NCI-H526 treated with DMSO at 0.1 percent for 48 hours (cell line): ENCODE measurements around the gene SFMBT2.

Source experiments
- DNase-seq: peaks from one replicate; lab custom pipeline; 2025; lab: John Stamatoyannopoulos, UW

SFMBT2 gene

DNA sequence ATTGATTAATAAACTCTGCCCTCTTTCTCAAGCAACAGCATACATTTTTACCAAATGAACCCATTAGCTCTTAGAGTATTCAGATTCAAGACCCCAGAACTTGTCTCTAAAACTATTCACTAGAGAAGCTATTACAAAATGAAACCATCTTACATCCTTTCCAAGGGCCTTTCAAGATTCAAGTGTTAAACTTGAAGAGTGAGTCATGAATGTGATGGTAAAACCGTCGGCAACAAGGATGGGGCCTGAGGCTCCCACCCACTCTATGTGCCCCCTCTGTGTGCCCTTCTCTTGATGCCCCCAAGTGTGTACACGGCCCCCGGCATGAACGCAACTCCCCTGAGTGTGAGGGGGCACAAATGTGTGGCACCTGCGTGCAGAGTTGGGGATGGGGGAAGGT, 46.4 kb downstream of the SFMBT2 start:
- DNase-seq = no peak

DNA sequence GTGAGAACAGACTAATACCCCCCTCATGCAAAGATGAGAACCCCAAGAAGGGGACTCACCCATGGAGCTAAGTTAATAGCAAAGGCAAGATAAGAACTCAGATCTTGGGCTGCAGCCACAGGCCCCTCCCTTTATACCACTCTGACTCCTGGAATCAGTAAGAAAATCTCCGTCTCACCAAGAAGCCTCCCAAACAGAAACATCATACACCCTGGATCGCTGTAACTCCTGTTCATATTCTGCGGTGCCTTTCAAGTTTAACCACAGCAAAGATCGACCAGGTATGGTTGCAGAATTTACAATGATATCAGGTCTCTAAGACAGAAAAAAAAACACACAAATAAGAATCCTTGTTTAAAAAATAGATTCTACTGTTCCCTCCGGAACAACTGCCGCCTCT, 47.1 kb downstream of the SFMBT2 start:
- DNase-seq = no peak

DNA sequence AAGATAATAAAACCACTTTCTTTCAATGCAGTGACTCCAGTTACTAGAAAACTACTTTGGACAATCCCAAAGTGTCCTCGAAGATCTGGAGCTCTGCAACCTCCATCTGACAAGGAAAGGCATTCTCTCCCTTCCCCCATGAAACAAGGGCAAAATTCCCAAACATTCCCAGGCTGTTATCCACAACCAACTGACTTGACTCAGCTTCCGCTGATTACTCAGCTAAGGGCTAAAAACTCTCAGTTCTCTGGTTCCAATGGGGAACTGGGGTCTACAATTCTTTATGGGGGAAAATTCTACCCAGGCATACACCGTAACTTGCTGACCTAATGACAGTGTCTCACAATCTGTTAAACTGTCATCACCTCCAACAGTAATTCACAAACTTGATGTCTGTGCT, 48.4 kb downstream of the SFMBT2 start:
- no peak for DNase-seq

DNA sequence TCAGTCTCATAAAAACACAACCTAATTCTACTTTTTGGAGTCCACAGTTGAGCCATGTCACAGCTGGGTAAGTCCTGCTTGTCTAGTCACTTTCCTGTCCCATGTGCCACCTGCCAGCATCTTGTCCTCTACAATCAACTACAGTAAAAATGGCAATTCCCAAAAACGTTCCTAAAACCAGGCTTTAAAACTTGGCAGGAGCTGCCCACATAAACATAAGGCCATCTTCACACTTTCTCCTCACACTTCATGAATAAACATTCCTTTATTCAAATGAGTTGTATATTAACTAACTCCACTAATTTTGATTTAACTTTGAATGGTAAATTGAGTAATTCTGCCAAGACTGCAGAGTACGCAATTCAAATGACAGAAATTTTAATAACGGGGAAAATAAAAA, 49.5 kb downstream of the SFMBT2 start:
- no peak for DNase-seq

DNA sequence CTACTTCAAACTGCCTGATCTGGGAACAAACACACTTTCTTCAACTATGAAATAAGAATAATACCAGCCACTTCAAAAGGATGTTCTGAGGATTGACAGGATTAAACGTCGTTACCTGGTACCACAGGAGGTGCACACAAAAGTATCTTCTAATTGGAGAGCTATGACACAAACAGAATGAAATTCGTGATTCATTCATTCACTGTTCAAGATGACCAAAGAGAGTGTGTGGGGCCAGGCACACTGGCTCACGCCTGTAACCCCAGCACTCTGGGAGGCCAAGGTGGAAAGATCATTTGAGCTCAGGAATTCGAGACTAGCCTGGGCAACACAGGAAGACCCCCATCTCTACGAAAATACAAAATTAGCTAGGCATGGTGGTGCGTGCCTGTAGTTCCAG, 50.9 kb downstream of the SFMBT2 start:
- DNase-seq = no peak

DNA sequence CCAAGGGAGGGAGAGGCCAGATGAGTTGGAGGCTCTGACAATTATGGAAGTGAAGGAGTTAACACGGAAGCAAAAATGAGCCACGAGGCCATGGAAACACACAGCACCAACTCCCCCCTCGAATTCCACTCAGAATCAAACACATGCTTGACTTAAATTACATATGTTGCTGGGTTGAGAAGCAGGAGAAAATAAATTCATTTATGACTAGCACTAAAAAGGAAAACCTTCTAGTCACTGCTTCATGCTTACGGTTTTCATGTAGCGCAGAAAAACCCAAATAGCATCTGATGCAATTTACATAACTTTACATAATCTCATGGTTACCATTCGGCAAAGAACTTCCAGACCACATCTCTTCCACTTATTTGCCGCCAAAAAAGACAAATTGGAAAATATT, 51.5 kb downstream of the SFMBT2 start:
- DNase-seq = no peak

DNA sequence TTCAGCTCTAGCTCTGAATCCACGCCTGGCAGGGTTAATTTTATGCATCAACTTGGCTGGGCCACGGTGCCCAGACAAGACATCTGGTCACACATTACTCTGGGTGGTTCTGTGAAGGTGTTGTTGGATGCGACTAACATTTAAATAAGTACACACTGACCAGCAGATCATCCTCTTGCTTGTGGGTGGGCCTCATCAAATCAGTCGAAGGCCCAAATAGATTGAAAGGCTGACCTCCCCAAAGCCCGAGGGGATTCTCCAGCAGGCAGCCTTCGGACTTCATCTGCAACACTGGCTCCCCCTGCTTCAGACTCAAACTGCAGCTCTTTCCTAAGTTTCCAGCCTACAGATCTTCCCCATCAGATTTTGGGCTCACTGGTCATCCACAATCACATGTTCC, 53.6 kb downstream of the SFMBT2 start:
- DNase-seq = no peak

DNA sequence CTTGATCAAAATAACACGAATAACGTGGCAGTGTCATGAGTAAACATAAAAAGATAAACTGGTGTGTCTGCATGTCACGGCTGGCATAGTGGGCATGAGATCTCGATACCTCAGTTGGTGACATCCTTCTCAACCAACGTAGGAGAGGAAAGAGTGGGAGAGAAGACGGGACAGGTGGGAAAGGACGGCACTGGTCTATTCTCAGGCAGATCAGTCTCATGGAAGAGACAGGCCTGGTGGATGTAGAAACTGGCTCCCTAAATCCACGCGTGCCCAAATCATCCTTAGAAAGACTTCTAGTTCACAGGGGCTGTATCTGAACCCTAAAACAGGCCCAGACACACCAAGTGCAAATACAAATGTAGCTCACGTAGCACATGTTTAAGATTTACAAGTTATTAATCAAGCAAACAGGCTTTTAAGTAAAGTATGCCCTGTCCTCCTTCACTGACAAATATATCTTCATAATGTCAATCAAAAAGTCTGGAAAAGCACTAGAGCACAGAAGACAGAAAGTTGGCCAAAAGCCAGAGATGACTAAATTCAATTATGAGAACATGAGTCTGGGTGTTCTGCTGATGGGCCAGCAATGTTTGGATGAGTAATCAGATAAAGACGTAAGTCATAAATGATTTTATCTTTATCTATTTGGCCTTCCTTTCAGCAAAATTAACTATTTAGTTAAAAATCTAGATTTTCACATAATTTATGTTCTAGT, 56.3 kb downstream of the SFMBT2 start:
- DNase-seq = no peak

DNA sequence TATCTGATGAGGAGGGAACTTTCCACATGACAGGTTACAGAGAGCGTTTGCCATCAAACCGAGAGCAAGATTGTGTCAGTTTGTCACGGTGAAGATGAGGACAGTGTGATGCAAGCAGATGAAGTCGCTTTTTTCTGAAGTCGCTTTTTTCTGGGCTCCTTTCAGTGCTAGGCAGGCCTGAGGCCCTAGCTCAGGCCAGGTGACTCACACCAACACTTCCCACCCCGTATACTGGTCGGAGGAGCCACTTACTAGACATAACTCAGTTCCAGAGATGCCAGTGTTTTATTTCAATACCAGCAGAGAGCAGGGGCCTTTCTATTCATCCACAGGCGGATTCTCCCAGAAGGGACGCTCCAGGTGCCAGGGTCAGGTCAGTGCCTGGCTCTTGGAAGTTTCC, 58.9 kb downstream of the SFMBT2 start:
- DNase-seq = no peak

DNA sequence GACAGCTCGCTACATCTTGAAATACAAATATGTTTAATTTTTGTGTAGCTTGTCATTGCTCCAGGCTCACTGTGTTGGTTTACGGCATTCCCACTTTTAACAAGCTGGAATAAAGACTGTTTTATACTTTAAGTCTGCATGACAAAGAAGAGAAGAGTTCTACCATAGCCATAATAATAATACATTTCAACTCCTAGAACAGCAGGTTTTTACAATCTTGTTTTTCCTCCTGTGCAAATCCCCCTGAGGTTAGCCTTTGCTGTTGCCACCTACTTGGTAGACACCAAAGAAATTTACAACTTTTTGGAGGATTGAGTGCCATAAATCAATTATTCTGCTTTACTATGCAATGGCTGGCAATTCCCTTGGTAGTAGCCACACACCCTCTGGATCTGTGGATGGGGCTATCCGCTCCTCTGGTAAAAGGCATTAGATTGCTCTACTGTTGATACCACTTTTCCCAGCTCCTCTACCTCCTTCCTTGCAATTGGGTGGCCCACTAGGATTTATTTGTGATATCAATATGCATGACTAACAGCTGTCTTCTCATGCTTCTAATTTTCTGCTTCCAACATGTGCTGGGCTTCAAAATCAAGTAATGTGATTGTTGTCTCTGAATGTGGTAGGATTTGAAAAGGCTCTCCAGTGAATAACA, 60.2 kb downstream of the SFMBT2 start:
- no peak for DNase-seq

DNA sequence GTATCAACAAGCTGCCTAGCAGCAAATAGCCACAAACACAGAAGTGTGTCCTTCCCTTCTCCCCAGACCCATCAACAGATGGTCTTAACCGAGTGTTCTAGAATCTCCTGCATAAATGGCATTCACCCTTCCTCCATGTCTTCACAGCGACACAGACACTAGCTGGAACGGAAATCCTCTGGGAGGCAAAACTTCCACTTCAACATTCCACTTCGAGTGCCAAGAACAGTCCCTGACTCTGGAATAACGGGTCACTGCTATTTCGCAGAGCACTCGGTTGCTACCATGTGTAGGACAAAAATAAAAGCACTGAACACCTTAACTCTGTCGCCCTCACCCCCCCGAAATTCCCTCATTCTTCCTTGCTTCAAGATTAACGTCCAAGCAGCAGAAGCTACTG, 65.1 kb downstream of the SFMBT2 start:
- no peak for DNase-seq

DNA sequence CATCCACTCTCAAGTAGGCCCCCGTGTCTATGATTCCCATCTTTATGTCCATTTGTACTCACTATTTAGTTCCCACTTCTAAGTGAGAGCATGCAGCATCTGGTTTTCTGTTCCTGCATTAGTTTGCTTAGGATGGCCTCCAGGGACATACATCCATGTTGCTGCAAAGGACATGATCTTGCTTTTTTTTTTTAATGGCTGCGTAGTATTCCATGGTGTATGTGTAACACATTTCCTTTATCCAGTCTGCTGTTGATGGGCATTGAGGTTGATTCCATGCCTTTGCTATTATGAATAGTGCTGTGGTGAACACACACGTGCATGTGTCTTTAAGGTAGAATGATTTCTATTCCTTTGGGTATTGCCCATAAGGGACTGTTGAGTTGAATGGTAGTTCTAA, 67.8 kb downstream of the SFMBT2 start:
- DNase-seq = no peak

DNA sequence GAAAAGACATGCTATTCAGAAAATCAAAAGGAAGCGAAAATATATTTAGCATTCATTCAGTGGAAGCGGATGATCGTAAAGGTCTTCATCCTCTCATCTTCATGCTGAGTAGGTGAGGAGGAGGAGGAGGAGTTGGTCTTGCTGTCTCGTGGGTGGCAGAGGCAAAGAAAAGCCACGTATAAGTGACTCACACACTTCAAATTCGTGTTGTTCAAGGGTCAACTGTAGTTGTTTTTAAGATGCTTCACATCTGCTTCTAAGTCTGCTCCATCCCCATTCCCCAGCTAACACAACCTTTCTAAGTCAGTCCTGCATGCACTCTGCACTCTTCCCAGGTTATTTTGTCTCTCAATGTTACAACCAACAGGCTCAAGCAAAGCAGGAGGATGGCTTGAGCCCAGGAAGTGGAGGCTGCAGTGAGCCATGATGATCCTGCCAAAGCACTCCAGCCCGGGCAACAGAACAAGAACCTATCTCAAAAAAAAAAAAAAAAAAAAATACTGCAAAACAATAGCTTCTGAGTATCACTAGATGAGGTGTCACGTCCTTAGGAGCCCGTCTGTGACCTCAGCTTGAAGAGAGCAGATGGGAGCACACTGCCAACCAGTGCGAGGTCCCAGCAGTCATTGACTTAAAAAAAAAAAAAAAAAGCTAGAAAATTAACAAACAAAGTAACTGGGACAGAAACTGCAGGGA, 70.5 kb downstream of the SFMBT2 start:
- no peak for DNase-seq

DNA sequence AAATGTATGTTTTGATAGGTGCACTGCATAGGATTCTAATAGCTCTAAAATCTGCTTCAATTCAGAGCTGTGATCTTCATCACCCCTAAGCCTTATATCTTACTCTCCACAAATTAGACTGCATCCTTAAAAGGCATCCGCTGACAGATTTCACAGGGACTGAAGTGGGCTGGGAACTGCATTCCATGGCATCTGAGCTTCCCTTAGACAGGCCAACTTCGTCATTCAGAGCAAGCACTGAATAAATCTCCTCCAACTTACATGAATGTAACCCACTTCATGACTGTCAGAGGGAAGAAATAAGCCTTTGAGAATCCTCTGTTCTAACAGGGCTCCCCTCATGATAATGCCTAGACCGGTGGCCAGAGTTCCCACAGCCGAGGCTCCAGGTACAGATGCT, 71.3 kb downstream of the SFMBT2 start:
- no peak for DNase-seq

DNA sequence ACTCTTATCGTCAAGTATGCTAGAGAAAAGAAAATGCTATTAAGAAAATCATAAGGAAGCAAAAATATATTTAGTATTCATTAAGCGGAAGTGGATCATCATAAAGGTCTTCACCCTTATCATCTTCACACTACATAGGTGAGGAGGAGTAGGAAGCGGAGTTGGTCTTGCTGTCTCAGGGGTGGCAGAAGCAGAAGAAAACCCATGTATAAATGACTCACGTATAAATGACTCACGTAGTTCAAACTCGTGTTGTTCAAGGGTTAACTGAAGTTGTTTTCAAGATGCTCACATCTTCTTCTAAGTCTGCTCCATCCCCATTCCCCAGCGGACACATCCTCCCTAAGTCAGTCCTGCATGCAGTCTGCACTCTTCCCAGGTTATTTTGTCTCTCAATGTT, 72.4 kb downstream of the SFMBT2 start:
- no peak for DNase-seq

DNA sequence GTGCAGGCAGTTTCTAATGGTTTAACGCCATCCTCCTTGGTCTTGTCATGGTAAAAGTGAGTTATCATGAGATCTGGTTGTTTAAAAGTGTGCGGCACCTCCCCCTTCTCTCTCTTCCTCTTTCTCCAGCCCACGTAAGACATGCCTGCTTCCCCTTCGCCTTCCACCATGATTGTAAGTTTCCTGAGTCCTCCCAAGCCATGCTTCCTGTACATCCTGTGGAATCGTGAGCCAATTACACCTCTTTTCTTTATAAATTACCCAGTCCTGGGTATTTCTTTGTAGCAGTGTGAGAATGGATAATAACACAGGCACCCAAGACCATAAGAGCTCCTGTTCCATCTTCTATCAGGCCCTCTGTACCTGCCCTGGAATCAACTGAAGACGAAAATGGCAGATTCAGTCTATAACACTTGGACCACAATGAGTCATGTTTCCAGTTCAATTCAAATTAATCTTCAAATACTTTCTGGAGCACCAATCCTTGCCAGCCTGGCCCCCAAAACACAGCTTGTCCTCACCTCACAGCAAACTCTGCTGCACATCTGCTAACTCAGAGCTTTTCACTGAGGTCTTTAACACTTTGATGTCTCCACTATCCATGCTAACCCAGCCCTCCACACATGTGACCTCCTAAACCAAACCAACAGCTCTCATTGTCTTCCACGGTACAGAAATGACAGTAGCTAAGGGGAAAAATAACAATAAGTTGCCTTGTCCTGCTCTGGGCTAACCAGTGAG, 73.2 kb downstream of the SFMBT2 start:
- no peak for DNase-seq

DNA sequence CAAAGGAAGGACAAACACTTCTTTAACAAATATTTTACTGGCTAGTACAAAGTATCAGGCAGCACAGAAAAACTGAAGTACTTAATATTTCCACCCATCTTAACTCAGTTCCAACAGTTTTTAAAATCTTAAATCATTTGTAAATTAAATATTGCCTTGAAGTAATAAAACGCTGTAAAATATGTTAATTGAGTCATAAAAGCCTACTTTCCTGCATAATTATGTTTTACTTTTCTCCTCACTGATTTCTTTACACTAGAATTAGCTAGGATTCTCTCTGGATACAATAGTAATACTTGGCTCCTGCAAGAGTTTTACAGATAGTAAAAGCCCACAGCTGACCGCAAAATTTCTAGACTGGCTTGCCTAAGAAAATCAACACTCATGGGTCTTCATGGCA, 74.9 kb downstream of the SFMBT2 start:
- no peak for DNase-seq

DNA sequence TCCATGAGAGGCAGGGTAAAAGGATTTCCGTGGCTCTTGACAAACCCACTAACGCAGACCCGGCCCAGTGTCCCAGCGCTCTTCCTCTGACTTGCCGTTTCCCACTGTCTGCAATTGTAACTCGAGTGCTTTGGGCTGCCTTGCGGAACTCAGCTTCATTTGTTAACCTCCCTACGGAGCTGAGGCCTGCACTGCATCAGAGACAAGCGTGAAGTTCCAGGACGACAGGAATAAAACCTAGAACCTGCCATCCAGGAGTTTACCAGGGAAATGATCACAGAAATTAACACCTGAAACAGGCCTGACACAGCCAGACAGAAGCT, 76.2 kb downstream of the SFMBT2 start:
- DNase-seq = no peak

DNA sequence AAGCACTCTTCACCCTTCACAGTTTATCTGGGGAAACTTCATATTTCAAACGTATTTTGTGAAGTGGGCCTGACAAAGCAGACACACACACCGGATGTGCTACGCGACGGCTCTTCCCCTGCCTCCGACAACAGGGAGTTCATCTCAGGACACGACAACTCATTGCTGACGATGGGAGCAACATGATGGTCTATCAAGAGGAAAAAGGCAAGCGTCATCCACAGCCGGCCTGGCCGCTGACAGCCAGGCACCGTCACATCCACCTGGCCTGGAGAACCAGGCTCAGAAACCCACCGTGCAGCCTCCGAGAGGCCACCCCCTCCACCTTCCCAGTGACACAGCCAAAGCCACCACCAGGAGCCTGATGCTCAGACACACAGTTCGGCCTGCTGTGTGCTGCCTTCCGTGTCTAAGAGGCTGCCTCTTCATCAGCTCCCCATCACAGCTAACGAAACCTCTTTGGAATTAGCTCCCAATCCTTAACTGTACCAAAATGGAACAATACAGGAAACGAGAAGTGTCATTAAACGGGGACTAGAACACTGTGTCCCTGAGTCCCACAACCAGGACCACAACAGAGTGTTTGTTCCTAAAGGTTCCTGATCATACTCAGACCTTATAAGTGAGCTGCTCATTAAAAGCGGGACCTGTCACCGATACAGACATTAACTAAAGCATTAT, 76.7 kb downstream of the SFMBT2 start:
- DNase-seq = no peak

DNA sequence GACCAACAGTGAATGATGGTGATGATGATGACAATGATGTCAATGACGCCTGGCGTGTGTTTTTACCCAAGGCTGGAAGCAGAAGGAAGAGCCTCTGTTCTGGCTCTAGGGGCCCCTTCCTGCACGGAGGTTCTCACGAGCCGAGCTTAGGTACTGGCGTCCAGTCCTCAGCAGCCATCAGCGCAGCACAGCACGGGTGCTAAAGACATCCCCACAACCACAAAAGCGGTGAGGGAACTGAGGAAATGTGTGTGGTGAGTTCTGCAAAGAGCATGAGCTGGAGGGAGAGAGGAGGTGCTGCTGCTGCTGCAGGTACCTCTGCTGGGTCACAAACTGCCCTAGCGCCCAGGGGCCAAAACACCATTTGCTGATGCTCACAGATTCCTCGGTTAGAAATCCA, 81.6 kb downstream of the SFMBT2 start:
- DNase-seq = no peak

DNA sequence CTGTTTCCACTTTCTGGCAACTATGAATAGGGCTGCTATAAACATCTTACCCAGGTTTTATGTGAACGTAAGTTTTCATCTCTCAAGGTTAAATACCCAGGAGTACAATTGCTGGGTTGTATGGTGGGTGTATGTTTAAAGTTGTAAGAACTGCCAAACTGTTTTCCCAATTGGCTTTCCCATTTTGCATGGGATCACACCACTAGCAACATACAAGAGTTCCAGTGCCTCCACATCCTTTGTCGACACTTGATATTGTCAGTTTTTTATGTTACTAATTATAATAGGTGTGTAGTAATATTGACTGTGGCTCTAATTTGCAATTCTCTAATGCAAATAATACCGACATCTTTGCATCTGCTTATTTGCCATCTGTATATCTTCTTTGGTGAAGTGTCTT, 82.9 kb downstream of the SFMBT2 start:
- no peak for DNase-seq

DNA sequence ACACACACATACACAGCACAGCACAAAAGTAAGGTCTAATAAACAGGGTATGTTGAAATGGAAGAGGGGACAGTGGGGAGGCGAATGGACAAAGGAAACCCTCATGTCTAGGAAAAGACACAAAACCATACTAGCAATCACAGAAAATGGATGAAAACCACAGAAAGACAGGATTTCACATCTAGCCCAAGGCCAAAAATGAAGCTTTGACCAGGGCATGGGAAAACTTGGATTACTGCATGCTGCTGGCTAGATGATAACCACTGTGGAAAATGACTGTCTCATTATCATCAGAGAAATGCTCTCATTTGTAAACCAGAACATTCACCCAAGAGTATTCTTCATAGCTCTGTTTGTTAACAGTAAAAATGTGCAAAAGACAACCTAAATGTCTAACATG, 88.2 kb downstream of the SFMBT2 start:
- no peak for DNase-seq
